Measurements from ENCODE around the gene LRRK2. TPM values are rescaled to one million over a fixed set of nuclear protein-coding genes. Genes with fewer than 3 reads are reported as not detected.

Gene LRRK2
- total and polyA plus RNA-seq, 2 of the 8 experiments (the other 6 are each of a cell fraction or from before 2014, with no cell fraction given), result 0.06 to 0.13 TPM

DNA sequence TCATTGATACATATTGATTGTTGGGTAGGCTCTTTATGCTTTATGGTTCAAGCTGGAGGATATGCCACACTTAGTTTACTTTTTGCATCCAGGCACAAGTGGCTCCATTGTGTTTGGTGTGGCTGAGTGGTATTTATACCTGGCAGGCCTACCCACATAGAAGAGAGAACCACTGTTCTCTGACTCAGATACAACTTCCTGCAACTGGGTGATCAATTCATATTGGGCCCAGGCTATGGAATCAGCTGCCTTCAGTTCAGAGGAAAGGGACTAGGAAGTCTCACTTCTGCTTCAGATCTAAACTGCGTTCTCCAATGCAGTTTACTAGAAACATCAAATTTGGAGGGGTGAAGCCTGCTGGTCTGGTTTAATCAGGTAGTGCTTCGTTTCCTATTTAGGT lies 49.8 kb upstream of the LRRK2 start:
- WGBS, 2 experiments (ENCODE audit: extremely low coverage in 1 of 2, insufficient coverage in 1 of 2, insufficient read length in 1 of 2, insufficient replicate concordance in 2 of 2, low coverage in 1 of 2, low lambda C conversion rate in 2 of 2, missing lambda C conversion rate in 1 of 2), result 100% methylated on average over 2 of the region's 2 CpGs; no CpG with 5 or more reads in 1 of the 2 experiments
- no peak for TF ChIP-seq JUN (IDR thresholded peaks at IDR 0.05; ENCODE audit: low read depth, low read length)
- no peak for TF ChIP-seq MAFK (IDR thresholded peaks at IDR 0.05; ENCODE audit: low read depth, low read length)
- no peak for TF ChIP-seq PHF8 (conservative IDR thresholded peaks at IDR 0.05; ENCODE audit: low read depth, low read length)
- no peak for TF ChIP-seq EP300 (IDR thresholded peaks at IDR 0.05; ENCODE audit: borderline replicate concordance in 1 of 2, low read depth in 2 of 2, low read length in 2 of 2)
- TF ChIP-seq CHD2 (IDR thresholded peaks at IDR 0.05; ENCODE audit: low read length), result no peak
- TF ChIP-seq SAP30 (IDR thresholded peaks at IDR 0.05; ENCODE audit: insufficient read depth, insufficient replicate concordance, low read length), result no peak
- TF ChIP-seq, protein P1, sequence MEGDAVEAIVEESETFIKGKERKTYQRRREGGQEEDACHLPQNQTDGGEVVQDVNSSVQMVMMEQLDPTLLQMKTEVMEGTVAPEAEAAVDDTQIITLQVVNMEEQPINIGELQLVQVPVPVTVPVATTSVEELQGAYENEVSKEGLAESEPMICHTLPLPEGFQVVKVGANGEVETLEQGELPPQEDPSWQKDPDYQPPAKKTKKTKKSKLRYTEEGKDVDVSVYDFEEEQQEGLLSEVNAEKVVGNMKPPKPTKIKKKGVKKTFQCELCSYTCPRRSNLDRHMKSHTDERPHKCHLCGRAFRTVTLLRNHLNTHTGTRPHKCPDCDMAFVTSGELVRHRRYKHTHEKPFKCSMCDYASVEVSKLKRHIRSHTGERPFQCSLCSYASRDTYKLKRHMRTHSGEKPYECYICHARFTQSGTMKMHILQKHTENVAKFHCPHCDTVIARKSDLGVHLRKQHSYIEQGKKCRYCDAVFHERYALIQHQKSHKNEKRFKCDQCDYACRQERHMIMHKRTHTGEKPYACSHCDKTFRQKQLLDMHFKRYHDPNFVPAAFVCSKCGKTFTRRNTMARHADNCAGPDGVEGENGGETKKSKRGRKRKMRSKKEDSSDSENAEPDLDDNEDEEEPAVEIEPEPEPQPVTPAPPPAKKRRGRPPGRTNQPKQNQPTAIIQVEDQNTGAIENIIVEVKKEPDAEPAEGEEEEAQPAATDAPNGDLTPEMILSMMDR (IDR thresholded peaks at IDR 0.05; ENCODE audit: control extremely low read depth in 1 of 3, insufficient read depth in 1 of 3, low read depth in 1 of 3, low read length in 3 of 3), result no peak
- TF ChIP-seq EZH2 (IDR thresholded peaks at IDR 0.05; ENCODE audit: low read depth, low read length, severe bottlenecking), result no peak
- TF ChIP-seq RXRA (IDR thresholded peaks at IDR 0.05; ENCODE audit: insufficient read depth, low read depth, low read length), result no peak
- TF ChIP-seq, protein P2, sequence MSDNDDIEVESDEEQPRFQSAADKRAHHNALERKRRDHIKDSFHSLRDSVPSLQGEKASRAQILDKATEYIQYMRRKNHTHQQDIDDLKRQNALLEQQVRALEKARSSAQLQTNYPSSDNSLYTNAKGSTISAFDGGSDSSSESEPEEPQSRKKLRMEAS (IDR thresholded peaks at IDR 0.05), result no peak
- no peak for TF ChIP-seq NANOG (IDR thresholded peaks at IDR 0.05; ENCODE audit: insufficient read depth, low read depth, low read length, poor library complexity, severe bottlenecking)

More for the DNA sequence above, 49.8 kb upstream of the LRRK2 start:
- no peaks in the 10 kb centered on the region; a peak in 1 of 8 replicates for H3K36me3 ChIP-seq (ENCODE audit: control insufficient read depth in 2 of 4, insufficient read depth in 4 of 4, low read length in 3 of 4)
- no peak overlapping the region for H3K4me2 ChIP-seq (ENCODE audit: insufficient read depth in 1 of 2, low read depth in 2 of 2, low read length in 2 of 2)
- H2AFZ ChIP-seq (ENCODE audit: low read length), result no peak overlapping the region
- H3K9ac ChIP-seq (replicated peaks in 1 of 4; ENCODE audit: extremely low read depth in 1 of 4, low read depth in 3 of 4, low read length in 3 of 4), result no peak overlapping the region
- H4K20me1 ChIP-seq (replicated peaks in 1 of 2; ENCODE audit: control insufficient read depth in 1 of 2, insufficient read depth in 2 of 2, low read length in 2 of 2), result no peaks in the 10 kb centered on the region
- H3K56ac ChIP-seq (replicated peaks; ENCODE audit: insufficient read length, low read depth, low read length), result no peak overlapping the region
- no peak overlapping the region for H2AK5ac ChIP-seq (ENCODE audit: low read depth, low read length)
- H3K9me3 ChIP-seq (ENCODE audit: insufficient read depth in 2 of 2, low read depth in 1 of 2, low read length in 1 of 2), result peaks cover 0 to 2% of the 10 kb centered on the region in 2 experiments; a peak in 1 of 4 replicates
- no peaks in the 10 kb centered on the region for H3K79me2 ChIP-seq (ENCODE audit: control insufficient read depth in 1 of 2, insufficient read depth in 2 of 2, low read length in 2 of 2)
- no peak overlapping the region for H3K14ac ChIP-seq (ENCODE audit: insufficient read length)
- no peaks in the 10 kb centered on the region for H3K79me1 ChIP-seq (ENCODE audit: low read depth, low read length)
- no peak overlapping the region for H4K8ac ChIP-seq (ENCODE audit: extremely low read depth, insufficient read depth, low read length)
- H3K4ac ChIP-seq (replicated peaks; ENCODE audit: insufficient read length, low read depth, low read length), result no peak overlapping the region
- no peak overlapping the region for H2BK15ac ChIP-seq (ENCODE audit: low read length)
- DNase-seq (ENCODE audit: low read depth in 1 of 2, low spot score in 2 of 2) (no peak), FAIRE-seq (no peak)
- ChIA-PET POLR2A (ENCODE audit: partially characterized antibody) (interaction anchor here (1.2 kb wide), 1 partner anchor 11 kb away, joined by 3 read pairs; no protein-coding TSS in a partner anchor), CTCF (ENCODE audit: partially characterized antibody) (no interaction called here)
- no peaks in the 10 kb centered on the region for H3K4me1 ChIP-seq (replicated peaks in 1 of 4; ENCODE audit: control insufficient read depth in 3 of 4, insufficient read depth in 4 of 4, low read length in 3 of 4)
- H2BK20ac ChIP-seq (ENCODE audit: low read length), result no peak overlapping the region
- H3K4me3 ChIP-seq (ENCODE audit: extremely low read depth in 1 of 4, insufficient read depth in 2 of 4, low read depth in 3 of 4, low read length in 4 of 4), result no peak overlapping the region
- H3K27me3 ChIP-seq (replicated peaks in 1 of 4; ENCODE audit: control insufficient read depth in 3 of 4, extremely low read depth in 1 of 4, insufficient read depth in 3 of 4, low read length in 3 of 4), result no peaks in the 10 kb centered on the region
- no peak overlapping the region for H3K27ac ChIP-seq (ENCODE audit: low read depth, low read length)
- H4K91ac ChIP-seq (replicated peaks; ENCODE audit: insufficient read length, low read length), result no peak overlapping the region
- H2BK120ac ChIP-seq (replicated peaks; ENCODE audit: low read depth, low read length), result no peak overlapping the region
- H2BK12ac ChIP-seq (ENCODE audit: low read depth, low read length), result no peak overlapping the region
- no peak overlapping the region for H3K18ac ChIP-seq (ENCODE audit: extremely low read depth, low read length)
- no peak overlapping the region for H2BK5ac ChIP-seq (ENCODE audit: low read depth, low read length)
- no peaks in the 10 kb centered on the region for H3K23me2 ChIP-seq (ENCODE audit: low read depth, low read length)
- no peak overlapping the region for H3K23ac ChIP-seq (ENCODE audit: insufficient read length)
- no peak overlapping the region for H4K5ac ChIP-seq (ENCODE audit: insufficient read length, low read depth, low read length)
